HepG2 (cell line): ENCODE data around the gene APOC3. TPM values are rescaled to one million over a fixed set of nuclear protein-coding genes. Genes with fewer than 3 reads are reported as not detected.

Source experiments
- ATAC-seq: fragments of 200-7000 bp; cut with Tn5 transposase; 3 replicates; pipeline ENCODE4 v1.9.1; 2020; ENCODE audit warnings: mild to moderate bottlenecking, moderate library complexity
- BruUV-seq: library from RNA; stranded (reverse); fragments of 400-500 nt; replicated peaks from 2 replicates; lab custom pipeline; 2021; lab: Mats Ljungman, UMichigan
- CTCF ChIA-PET: fragments of 300-600 bp; formaldehyde crosslinking; extraction: SDS; loops from one replicate; lab custom pipeline; 2021; ENCODE audit warnings: low total read pairs, inconsistent platforms, low intra/inter-chr PET ratio; lab: Yijun Ruan, JAX
- POLR2A ChIA-PET: fragments of 350-600 bp; sonication (Branson Sonifier 250); formaldehyde crosslinking; loops from one replicate; lab custom pipeline; 2020; ENCODE audit warnings: antibody characterized with exemption, inconsistent platforms; lab: Yijun Ruan, JAX
- DNase-seq: peaks from one replicate; pipeline ENCODE4 v3.0.0-alpha.2; 2015; ENCODE audit warnings: low spot score
- FAIRE-seq: peaks from 3 replicates; lab custom pipeline; 2011; peaks lifted over from hg19 to GRCh38; lab: Jason Lieb, UNC
- H2AFZ ChIP-seq: one replicate; pipeline ENCODE4 v1.6.1; 2011; ENCODE audit warnings: low read length, inconsistent platforms
- H3K27ac ChIP-seq: fragments of 300-600 bp; 3 replicates; pipeline ENCODE4 v1.8.0; 2011; ENCODE audit warnings: mixed run types, mild to moderate bottlenecking, mixed read lengths, low read length, inconsistent platforms; ENCODE audit not compliant: insufficient read depth; ENCODE audit errors: extremely low read length
- H3K27me3 ChIP-seq, 2 experiments: fragments of 200-600 bp in 1 of 2; 2 replicates in 1 of 2; 3 replicates in 1 of 2; pipeline versions ENCODE4 v1.6.0 to v1.8.0; 2011; ENCODE audit warnings: low read length in 2 of 2, mild to moderate bottlenecking in 2 of 2, moderate library complexity in 2 of 2, inconsistent platforms in 1 of 2; ENCODE audit not compliant: insufficient read depth in 2 of 2, control insufficient read depth in 1 of 2
- H3K36me3 ChIP-seq, 2 experiments: fragments of 200-600 bp in 1 of 2; replicated peaks in 1 of 2; 2 replicates in 1 of 2; 3 replicates in 1 of 2; pipeline versions ENCODE4 v1.5.1 to v1.8.0; 2011; ENCODE audit warnings: low read length in 2 of 2, inconsistent platforms in 1 of 2; ENCODE audit not compliant: insufficient read depth in 2 of 2, control insufficient read depth in 1 of 2
- H3K4me1 ChIP-seq: 2 replicates; pipeline ENCODE4 v1.5.1; 2012; ENCODE audit warnings: low read length, inconsistent platforms; ENCODE audit not compliant: insufficient read depth
- H3K4me2 ChIP-seq: 2 replicates; pipeline ENCODE4 v1.6.0; 2011; ENCODE audit warnings: low read depth, low read length, inconsistent platforms
- H3K4me3 ChIP-seq, 3 experiments: fragments of 200-600 bp in 1 of 3; sonication (generic), shearing (Covaris generic) in 1 of 3; replicated peaks in 1 of 3; 2 replicates each; pipeline ENCODE4 v1.5.1; 2011 to 2016; ENCODE audit warnings: low read length in 3 of 3, inconsistent platforms in 2 of 3, low read depth in 2 of 3, mild to moderate bottlenecking in 2 of 3, control low read depth in 1 of 3, mixed read lengths in 1 of 3; ENCODE audit not compliant: insufficient read depth in 1 of 3
- H3K79me2 ChIP-seq: one replicate; pipeline ENCODE4 v1.6.1; 2011; ENCODE audit warnings: low read length, inconsistent platforms; ENCODE audit not compliant: insufficient read depth
- H3K9ac ChIP-seq: 2 replicates; pipeline ENCODE4 v1.6.0; 2011; ENCODE audit warnings: mild to moderate bottlenecking, low read depth, low read length, inconsistent platforms; ENCODE audit not compliant: insufficient read depth
- H3K9me3 ChIP-seq: 2 replicates; pipeline ENCODE4 v1.5.1; 2012; ENCODE audit warnings: mild to moderate bottlenecking, low read length
- H4K20me1 ChIP-seq: 2 replicates; pipeline ENCODE4 v1.6.0; 2011; ENCODE audit warnings: inconsistent platforms, mild to moderate bottlenecking, low read length, moderate library complexity; ENCODE audit not compliant: insufficient read depth
- DBP ChIP-seq: sonication (generic); formaldehyde crosslinking; IDR thresholded peaks from 2 replicates; pipeline ENCODE4 v1.4.0; 2020; ENCODE audit warnings: missing genetic modification reagents; ENCODE audit errors: not compliant biosample characterization
- FOSL1 ChIP-seq: sonication (generic); formaldehyde crosslinking; IDR thresholded peaks from 2 replicates; pipeline ENCODE4 v1.9.0; 2021; ENCODE audit warnings: missing genetic modification reagents, borderline replicate concordance
- LBX2 ChIP-seq: sonication (generic); formaldehyde crosslinking; IDR thresholded peaks from 2 replicates; pipeline ENCODE4 v1.5.0; 2020; ENCODE audit warnings: missing genetic modification reagents, mild to moderate bottlenecking, borderline replicate concordance
- MBNL3 ChIP-seq: fragments of 250-450 bp; sonication (Bioruptor Pico); conservative IDR thresholded peaks from 2 replicates; pipeline ENCODE4 v1.8.0; 2022; ENCODE audit warnings: mild to moderate bottlenecking, inconsistent platforms
- TERF1 ChIP-seq: sonication (generic); formaldehyde crosslinking; IDR thresholded peaks from 2 replicates; pipeline ENCODE4 v1.8.0; 2022; ENCODE audit warnings: mild to moderate bottlenecking, missing genetic modification reagents, moderate library complexity
- ZNF558 ChIP-seq: sonication (generic); formaldehyde crosslinking; IDR thresholded peaks from 2 replicates; pipeline ENCODE4 v1.9.0; 2022; ENCODE audit warnings: mild to moderate bottlenecking, missing genetic modification reagents, borderline replicate concordance
- WGBS: methylation state at CpG from one replicate; pipeline ENCODE4 v1.1.6; 2017; ENCODE audit warnings: low lambda C conversion rate; 5-methylcytosine and 5-hydroxymethylcytosine counted together
- in situ Hi-C: cut with HindIII; loops from 2 replicates; pipeline ENCODE4 v1.10.0; 2017; ENCODE audit warnings: low pct_unique_long_range_greater_than_20kb; ENCODE audit not compliant: extremely low pct_ligation_motif_present
- intact Hi-C: fragments of 100-400 bp; cut with micrococcal nuclease; formaldehyde crosslinking; loops from one replicate; pipeline ENCODE4 v1.10.0; 2022; ENCODE audit not compliant: unreplicated experiment
- polyA plus RNA-seq, 8 experiments: library from polyadenylated mRNA; depleted of rRNA in 3 of 8; stranded (reverse) in 7 of 8; unstranded in 1 of 8; fragments of >200 nt; fragmentation: Illumina TruSeq in 4 of 8; extraction: Trizol in 4 of 8; gene quantifications; 2 replicates each; pipeline versions ENCODE4 v1.2.1 to v1.2.3, GENCODE V29; 2011 to 2016; ENCODE audit warnings: low read depth in 4 of 8, missing spikeins in 1 of 8, mixed read lengths in 1 of 8; ENCODE audit not compliant: insufficient read depth in 1 of 8
- total RNA-seq, 5 experiments: library from RNA; depleted of rRNA; stranded (reverse); fragments of >200 nt; fragmentation: Illumina TruSeq; extraction: Trizol; gene quantifications; 2 replicates each; pipeline ENCODE4 v1.2.3, GENCODE V29; 2016; ENCODE audit warnings: low read depth in 1 of 5

APOC3 gene
- total and polyA plus RNA-seq, 2 of the 13 experiments (the other 11 are each of a cell fraction or from before 2014, with no cell fraction given), result 314 to 687 TPM

- intact Hi-C loops, result no loop called here
Observed at GRCh38 chr11:116874251-116874650, 44.5 kb downstream of the APOC3 start.

More at GRCh38 chr11:116874251-116874650, 44.5 kb downstream of the APOC3 start:
- POLR2A ChIA-PET, result no interaction called here
- H3K4me2 ChIP-seq, result no peak overlapping the region
- DNase-seq, result no peak
- H2AFZ ChIP-seq, result no peak overlapping the region
- 97% methylated on average over 2 of the region's 2 CpGs for WGBS
- no peak for TF ChIP-seq TERF1
- TF ChIP-seq FOSL1, result no peak
- no peak for TF ChIP-seq ZNF558 (CRISPR knock-in tag)
- no peak for TF ChIP-seq DBP (CRISPR knock-in tag)
- no peak for TF ChIP-seq MBNL3 (CRISPR knock-in tag)
- no peak for TF ChIP-seq LBX2 (CRISPR knock-in tag)
- CTCF ChIA-PET, result no interaction called here
- BruUV-seq, result no TSS peak
- no peak for ATAC-seq
- no peak overlapping the region for H3K9ac ChIP-seq
- FAIRE-seq, result no peak
- no peaks in the 10 kb centered on the region for H4K20me1 ChIP-seq
- no peak overlapping the region for H3K4me3 ChIP-seq
- peaks cover 17% of the 10 kb centered on the region for H3K4me1 ChIP-seq
- H3K27me3 ChIP-seq, result no peaks in the 10 kb centered on the region
- H3K79me2 ChIP-seq, result no peaks in the 10 kb centered on the region
- in situ Hi-C loops, result loop anchor here (5.0 kb wide), 1 partner anchor 358 kb away; the partner anchor contains the start of genes PCSK7 and RNF214
- peaks cover 20 to 67% of the 10 kb centered on the region in 2 experiments; a peak in 4 of 5 replicates for H3K36me3 ChIP-seq
- no peak overlapping the region for H3K27ac ChIP-seq
- H3K9me3 ChIP-seq, result no peaks in the 10 kb centered on the region
